Ovary (tissue), 3 donors: ENCODE measurements around the gene GBF1.

Experiments
- EP300 ChIP-seq: sonication (generic); formaldehyde crosslinking; IDR thresholded peaks from one replicate; pipeline ENCODE4 v1.6.1; 2017; ENCODE audit warnings: antibody characterized with exemption
- POLR2A ChIP-seq: fragments of 450-650 bp; IDR thresholded peaks from one replicate; pipeline ENCODE4 v1.6.1; 2017; ENCODE audit warnings: antibody characterized with exemption, mild to moderate bottlenecking, moderate library complexity
- TF ChIP-seq, protein P1 (sequence below), 3 donors: fragments of 450-650 bp in 2 of 3; fragments of 200-600 bp in 1 of 3; IDR thresholded peaks; one replicate each; pipeline versions ENCODE4 v1.5.1 to v1.8.0; 2016 to 2022; ENCODE audit warnings: antibody characterized with exemption in 3 of 3, mild to moderate bottlenecking in 1 of 3
- donor health status: DM: no; HTN: no; CAD: no.

DNA sequence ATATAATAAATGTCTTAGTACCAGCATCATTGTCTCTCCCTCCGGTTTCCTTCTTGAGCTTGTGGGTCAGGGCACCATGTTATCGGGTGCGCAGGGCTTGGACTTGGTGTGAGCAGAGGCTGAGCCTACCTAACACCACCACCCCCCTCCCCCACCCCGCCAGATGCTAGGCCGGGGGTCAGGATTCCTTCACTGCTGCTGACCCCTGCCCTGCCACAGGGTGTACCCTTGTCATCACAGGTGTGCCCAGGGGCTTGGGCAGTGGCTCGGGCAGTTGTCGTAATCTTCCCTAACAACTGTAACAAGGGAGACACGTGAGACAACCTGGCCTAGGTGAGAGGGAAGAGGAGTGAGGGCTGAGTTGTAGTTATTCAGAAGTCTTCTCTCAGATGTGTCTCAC, 137.5 kb downstream of the GBF1 start:
- TF ChIP-seq, protein P1, sequence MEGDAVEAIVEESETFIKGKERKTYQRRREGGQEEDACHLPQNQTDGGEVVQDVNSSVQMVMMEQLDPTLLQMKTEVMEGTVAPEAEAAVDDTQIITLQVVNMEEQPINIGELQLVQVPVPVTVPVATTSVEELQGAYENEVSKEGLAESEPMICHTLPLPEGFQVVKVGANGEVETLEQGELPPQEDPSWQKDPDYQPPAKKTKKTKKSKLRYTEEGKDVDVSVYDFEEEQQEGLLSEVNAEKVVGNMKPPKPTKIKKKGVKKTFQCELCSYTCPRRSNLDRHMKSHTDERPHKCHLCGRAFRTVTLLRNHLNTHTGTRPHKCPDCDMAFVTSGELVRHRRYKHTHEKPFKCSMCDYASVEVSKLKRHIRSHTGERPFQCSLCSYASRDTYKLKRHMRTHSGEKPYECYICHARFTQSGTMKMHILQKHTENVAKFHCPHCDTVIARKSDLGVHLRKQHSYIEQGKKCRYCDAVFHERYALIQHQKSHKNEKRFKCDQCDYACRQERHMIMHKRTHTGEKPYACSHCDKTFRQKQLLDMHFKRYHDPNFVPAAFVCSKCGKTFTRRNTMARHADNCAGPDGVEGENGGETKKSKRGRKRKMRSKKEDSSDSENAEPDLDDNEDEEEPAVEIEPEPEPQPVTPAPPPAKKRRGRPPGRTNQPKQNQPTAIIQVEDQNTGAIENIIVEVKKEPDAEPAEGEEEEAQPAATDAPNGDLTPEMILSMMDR (IDR thresholded peaks at IDR 0.05), result no peak
- TF ChIP-seq POLR2A, result no peak
- TF ChIP-seq EP300, result no peak
